Measurements from ENCODE around the gene C1QC. TPM values are rescaled to one million over a fixed set of nuclear protein-coding genes. Genes with fewer than 3 reads are reported as not detected.

C1QC gene
- total and polyA plus RNA-seq, 4 donors, result 52.9 to 242 (median 104) TPM

DNA sequence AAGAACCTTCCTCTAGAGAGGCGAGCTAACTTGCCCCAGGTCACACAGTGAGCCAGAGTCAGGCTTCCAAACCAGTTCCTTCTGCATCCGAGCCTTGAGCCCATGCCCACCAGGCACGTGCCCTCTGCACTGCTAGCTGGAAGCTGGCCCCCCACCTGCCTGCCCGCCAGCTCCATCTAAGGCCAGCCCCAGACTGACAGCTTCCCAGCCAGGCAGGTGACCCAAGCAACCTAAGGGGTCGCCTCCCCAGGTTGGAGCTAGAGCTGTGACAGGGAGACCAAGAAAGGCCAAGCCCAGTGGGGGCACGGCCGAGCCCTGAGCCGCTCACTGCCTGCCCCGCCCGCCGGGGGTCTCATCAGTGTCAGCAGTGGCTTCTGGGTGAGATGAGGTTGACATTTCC lies 26.9 kb upstream of the C1QC start:
- WGBS, result 40% methylated on average over 11 of the region's 11 CpGs
- TF ChIP-seq HNF4G (IDR thresholded peaks at IDR 0.05) (no peak), TAF1 (conservative IDR thresholded peaks at IDR 0.05) (no peak), NR2F2 (IDR thresholded peaks at IDR 0.05) (no peak), FOXA2 (IDR thresholded peaks at IDR 0.05) (no peak), RXRA (IDR thresholded peaks at IDR 0.05) (no peak), RAD21 (IDR thresholded peaks at IDR 0.05) (no peak), GABPA (IDR thresholded peaks at IDR 0.05 in 1 of 2, conservative IDR thresholded peaks at IDR 0.05 in 1 of 2) (no peak), HNF4A (conservative IDR thresholded peaks at IDR 0.05) (no peak), EGR1 (IDR thresholded peaks at IDR 0.05; ENCODE audit: low read depth in 2 of 2) (no peak), FOXA1 (IDR thresholded peaks at IDR 0.05) (no peak), YY1 (IDR thresholded peaks at IDR 0.05) (no peak), JUND (IDR thresholded peaks at IDR 0.05) (no peak), SP1 (IDR thresholded peaks at IDR 0.05) (no peak)
- TF ChIP-seq, protein P1, sequence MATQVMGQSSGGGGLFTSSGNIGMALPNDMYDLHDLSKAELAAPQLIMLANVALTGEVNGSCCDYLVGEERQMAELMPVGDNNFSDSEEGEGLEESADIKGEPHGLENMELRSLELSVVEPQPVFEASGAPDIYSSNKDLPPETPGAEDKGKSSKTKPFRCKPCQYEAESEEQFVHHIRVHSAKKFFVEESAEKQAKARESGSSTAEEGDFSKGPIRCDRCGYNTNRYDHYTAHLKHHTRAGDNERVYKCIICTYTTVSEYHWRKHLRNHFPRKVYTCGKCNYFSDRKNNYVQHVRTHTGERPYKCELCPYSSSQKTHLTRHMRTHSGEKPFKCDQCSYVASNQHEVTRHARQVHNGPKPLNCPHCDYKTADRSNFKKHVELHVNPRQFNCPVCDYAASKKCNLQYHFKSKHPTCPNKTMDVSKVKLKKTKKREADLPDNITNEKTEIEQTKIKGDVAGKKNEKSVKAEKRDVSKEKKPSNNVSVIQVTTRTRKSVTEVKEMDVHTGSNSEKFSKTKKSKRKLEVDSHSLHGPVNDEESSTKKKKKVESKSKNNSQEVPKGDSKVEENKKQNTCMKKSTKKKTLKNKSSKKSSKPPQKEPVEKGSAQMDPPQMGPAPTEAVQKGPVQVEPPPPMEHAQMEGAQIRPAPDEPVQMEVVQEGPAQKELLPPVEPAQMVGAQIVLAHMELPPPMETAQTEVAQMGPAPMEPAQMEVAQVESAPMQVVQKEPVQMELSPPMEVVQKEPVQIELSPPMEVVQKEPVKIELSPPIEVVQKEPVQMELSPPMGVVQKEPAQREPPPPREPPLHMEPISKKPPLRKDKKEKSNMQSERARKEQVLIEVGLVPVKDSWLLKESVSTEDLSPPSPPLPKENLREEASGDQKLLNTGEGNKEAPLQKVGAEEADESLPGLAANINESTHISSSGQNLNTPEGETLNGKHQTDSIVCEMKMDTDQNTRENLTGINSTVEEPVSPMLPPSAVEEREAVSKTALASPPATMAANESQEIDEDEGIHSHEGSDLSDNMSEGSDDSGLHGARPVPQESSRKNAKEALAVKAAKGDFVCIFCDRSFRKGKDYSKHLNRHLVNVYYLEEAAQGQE (IDR thresholded peaks at IDR 0.05), result no peak
- TF ChIP-seq, protein P2, sequence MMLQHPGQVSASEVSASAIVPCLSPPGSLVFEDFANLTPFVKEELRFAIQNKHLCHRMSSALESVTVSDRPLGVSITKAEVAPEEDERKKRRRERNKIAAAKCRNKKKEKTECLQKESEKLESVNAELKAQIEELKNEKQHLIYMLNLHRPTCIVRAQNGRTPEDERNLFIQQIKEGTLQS (IDR thresholded peaks at IDR 0.05), result no peak
- TF ChIP-seq, protein P3, sequence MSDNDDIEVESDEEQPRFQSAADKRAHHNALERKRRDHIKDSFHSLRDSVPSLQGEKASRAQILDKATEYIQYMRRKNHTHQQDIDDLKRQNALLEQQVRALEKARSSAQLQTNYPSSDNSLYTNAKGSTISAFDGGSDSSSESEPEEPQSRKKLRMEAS (IDR thresholded peaks at IDR 0.05), result no peak
- TF ChIP-seq, protein P4, sequence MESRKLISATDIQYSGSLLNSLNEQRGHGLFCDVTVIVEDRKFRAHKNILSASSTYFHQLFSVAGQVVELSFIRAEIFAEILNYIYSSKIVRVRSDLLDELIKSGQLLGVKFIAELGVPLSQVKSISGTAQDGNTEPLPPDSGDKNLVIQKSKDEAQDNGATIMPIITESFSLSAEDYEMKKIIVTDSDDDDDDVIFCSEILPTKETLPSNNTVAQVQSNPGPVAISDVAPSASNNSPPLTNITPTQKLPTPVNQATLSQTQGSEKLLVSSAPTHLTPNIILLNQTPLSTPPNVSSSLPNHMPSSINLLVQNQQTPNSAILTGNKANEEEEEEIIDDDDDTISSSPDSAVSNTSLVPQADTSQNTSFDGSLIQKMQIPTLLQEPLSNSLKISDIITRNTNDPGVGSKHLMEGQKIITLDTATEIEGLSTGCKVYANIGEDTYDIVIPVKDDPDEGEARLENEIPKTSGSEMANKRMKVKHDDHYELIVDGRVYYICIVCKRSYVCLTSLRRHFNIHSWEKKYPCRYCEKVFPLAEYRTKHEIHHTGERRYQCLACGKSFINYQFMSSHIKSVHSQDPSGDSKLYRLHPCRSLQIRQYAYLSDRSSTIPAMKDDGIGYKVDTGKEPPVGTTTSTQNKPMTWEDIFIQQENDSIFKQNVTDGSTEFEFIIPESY (IDR thresholded peaks at IDR 0.05), result no peak
- TF ChIP-seq, protein P5, sequence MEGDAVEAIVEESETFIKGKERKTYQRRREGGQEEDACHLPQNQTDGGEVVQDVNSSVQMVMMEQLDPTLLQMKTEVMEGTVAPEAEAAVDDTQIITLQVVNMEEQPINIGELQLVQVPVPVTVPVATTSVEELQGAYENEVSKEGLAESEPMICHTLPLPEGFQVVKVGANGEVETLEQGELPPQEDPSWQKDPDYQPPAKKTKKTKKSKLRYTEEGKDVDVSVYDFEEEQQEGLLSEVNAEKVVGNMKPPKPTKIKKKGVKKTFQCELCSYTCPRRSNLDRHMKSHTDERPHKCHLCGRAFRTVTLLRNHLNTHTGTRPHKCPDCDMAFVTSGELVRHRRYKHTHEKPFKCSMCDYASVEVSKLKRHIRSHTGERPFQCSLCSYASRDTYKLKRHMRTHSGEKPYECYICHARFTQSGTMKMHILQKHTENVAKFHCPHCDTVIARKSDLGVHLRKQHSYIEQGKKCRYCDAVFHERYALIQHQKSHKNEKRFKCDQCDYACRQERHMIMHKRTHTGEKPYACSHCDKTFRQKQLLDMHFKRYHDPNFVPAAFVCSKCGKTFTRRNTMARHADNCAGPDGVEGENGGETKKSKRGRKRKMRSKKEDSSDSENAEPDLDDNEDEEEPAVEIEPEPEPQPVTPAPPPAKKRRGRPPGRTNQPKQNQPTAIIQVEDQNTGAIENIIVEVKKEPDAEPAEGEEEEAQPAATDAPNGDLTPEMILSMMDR (IDR thresholded peaks at IDR 0.05; ENCODE audit: low read depth, low read length, missing input control), result no peak
- H3K27me3 ChIP-seq (ENCODE audit: control insufficient read depth in 4 of 4, insufficient read depth in 4 of 4, low read length in 3 of 4), result peaks cover 0 to 8% (median 4%) of the 10 kb centered on the region in 4 donors

More for the DNA sequence above, 26.9 kb upstream of the C1QC start:
- no peak overlapping the region for H3K4me3 ChIP-seq (ENCODE audit: low read depth in 1 of 3, low read length in 3 of 3)
- no peak for DNase-seq (ENCODE audit: low spot score)
- no peak overlapping the region for H3K9ac ChIP-seq (ENCODE audit: low read depth in 1 of 2, low read length in 2 of 2)
- H3K9me3 ChIP-seq (ENCODE audit: control insufficient read depth in 4 of 4, low read length in 3 of 4), result peaks cover 0 to 2% (median 0%) of the 10 kb centered on the region in 4 donors
- H3K27ac ChIP-seq (ENCODE audit: low read depth in 1 of 2, low read length in 2 of 2), result no peak overlapping the region
- H3K4me1 ChIP-seq (ENCODE audit: control insufficient read depth in 4 of 4, insufficient read depth in 4 of 4, low read length in 3 of 4), result no peaks in the 10 kb centered on the region
- no peaks in the 10 kb centered on the region for H3K36me3 ChIP-seq (ENCODE audit: control insufficient read depth in 4 of 4, insufficient read depth in 3 of 4, low read depth in 1 of 4, low read length in 3 of 4)

Measured in liver (tissue), 9 donors.